ENCODE results near the gene PCDH9.

DNA sequence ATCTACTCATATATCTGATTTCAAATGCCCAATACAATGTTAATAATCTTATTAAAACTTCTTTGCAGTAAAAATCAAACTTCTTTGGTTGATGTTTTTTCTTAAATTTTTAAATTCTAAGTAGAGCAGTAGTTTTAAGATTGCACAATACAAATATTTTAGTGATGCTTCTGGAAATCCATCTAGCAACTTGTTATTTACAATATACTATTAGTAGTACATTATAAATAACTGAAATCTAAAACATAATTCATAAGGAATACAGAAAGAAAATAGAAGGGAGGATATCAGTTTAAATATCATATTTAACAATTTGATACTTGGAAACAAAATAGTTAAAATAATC lies 569.7 kb downstream of the PCDH9 start:
- TF ChIP-seq EZH2 (IDR thresholded peaks at IDR 0.05; ENCODE audit: insufficient read depth, low read length) = no peak
- TF ChIP-seq, protein P1, sequence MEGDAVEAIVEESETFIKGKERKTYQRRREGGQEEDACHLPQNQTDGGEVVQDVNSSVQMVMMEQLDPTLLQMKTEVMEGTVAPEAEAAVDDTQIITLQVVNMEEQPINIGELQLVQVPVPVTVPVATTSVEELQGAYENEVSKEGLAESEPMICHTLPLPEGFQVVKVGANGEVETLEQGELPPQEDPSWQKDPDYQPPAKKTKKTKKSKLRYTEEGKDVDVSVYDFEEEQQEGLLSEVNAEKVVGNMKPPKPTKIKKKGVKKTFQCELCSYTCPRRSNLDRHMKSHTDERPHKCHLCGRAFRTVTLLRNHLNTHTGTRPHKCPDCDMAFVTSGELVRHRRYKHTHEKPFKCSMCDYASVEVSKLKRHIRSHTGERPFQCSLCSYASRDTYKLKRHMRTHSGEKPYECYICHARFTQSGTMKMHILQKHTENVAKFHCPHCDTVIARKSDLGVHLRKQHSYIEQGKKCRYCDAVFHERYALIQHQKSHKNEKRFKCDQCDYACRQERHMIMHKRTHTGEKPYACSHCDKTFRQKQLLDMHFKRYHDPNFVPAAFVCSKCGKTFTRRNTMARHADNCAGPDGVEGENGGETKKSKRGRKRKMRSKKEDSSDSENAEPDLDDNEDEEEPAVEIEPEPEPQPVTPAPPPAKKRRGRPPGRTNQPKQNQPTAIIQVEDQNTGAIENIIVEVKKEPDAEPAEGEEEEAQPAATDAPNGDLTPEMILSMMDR (IDR thresholded peaks at IDR 0.05; ENCODE audit: insufficient read depth, low read depth, low read length) = no peak

All from astrocyte (in vitro differentiated cells and primary cell).